ENCODE data around the gene FBXO9.
"Not testable (repeated sequence)": the region's sequence is repeated elsewhere in the genome, so short reads cannot be mapped to it uniquely, and the experiment has no call there.

The FBXO9 gene

GRCh38 chr6:53045891-53046673 lies 19.1 kb upstream of the FBXO9 start:
- no peak for DNase-seq (ENCODE audit: low read depth in 2 of 2, low spot score in 1 of 2)

- DNase-seq (ENCODE audit: low read depth in 2 of 2, low spot score in 1 of 2), result no peak
Measured at GRCh38 chr6:53048431-53049195, 16.6 kb upstream of the FBXO9 start.

GRCh38 chr6:53049415-53049814 lies 15.8 kb upstream of the FBXO9 start:
- no peak for DNase-seq (ENCODE audit: low read depth in 2 of 2, low spot score in 1 of 2)

GRCh38 chr6:53052152-53052551 lies 13.1 kb upstream of the FBXO9 start:
- not testable (repeated sequence) for DNase-seq (ENCODE audit: low read depth in 2 of 2, low spot score in 1 of 2)

GRCh38 chr6:53054532-53054931 lies 10.7 kb upstream of the FBXO9 start:
- no peak for DNase-seq (ENCODE audit: low read depth in 2 of 2, low spot score in 1 of 2)

- no peak for DNase-seq (ENCODE audit: low read depth in 2 of 2, low spot score in 1 of 2)
Measured at GRCh38 chr6:53055873-53056272, 9.3 kb upstream of the FBXO9 start.

GRCh38 chr6:53056273-53056672 lies 8.9 kb upstream of the FBXO9 start:
- DNase-seq (ENCODE audit: low read depth in 2 of 2, low spot score in 1 of 2), result no peak

GRCh38 chr6:53058388-53059195 lies 6.6 kb upstream of the FBXO9 start:
- no peak for DNase-seq (ENCODE audit: low read depth in 2 of 2, low spot score in 1 of 2)

- DNase-seq (ENCODE audit: low read depth in 2 of 2, low spot score in 1 of 2), result no peak
Measured at GRCh38 chr6:53059648-53060589, 5.3 kb upstream of the FBXO9 start.

- no peak for DNase-seq (ENCODE audit: low read depth in 2 of 2, low spot score in 1 of 2)
Measured at GRCh38 chr6:53062169-53062539, 3.0 kb upstream of the FBXO9 start.

GRCh38 chr6:53064255-53064654 lies 949 bp upstream of the FBXO9 start:
- not testable (repeated sequence) for DNase-seq (ENCODE audit: low read depth in 2 of 2, low spot score in 1 of 2)

- DNase-seq (ENCODE audit: low read depth in 2 of 2, low spot score in 1 of 2), result peak; percentile 77 to 92
Measured at GRCh38 chr6:53064726-53065265, 408 bp upstream of the FBXO9 start.

- DNase-seq (ENCODE audit: low read depth in 2 of 2, low spot score in 1 of 2), result peak in 1 of 2 donors; percentile 6
Measured at GRCh38 chr6:53066077-53066417, 843 bp downstream of the FBXO9 start.

- no peak for DNase-seq (ENCODE audit: low read depth in 2 of 2, low spot score in 1 of 2)
Measured at GRCh38 chr6:53066874-53067706, 1.9 kb downstream of the FBXO9 start.

- no peak for DNase-seq (ENCODE audit: low read depth in 2 of 2, low spot score in 1 of 2)
Measured at GRCh38 chr6:53067849-53068361, 2.7 kb downstream of the FBXO9 start.

GRCh38 chr6:53069427-53069826 lies 4.2 kb downstream of the FBXO9 start:
- no peak for DNase-seq (ENCODE audit: low read depth in 2 of 2, low spot score in 1 of 2)

- no peak for DNase-seq (ENCODE audit: low read depth in 2 of 2, low spot score in 1 of 2)
Measured at GRCh38 chr6:53070806-53071205, 5.6 kb downstream of the FBXO9 start.

- DNase-seq (ENCODE audit: low read depth in 2 of 2, low spot score in 1 of 2), result no peak
Measured at GRCh38 chr6:53074347-53074746, 9.1 kb downstream of the FBXO9 start.

GRCh38 chr6:53080813-53081212 lies 15.6 kb downstream of the FBXO9 start:
- no peak for DNase-seq (ENCODE audit: low read depth in 2 of 2, low spot score in 1 of 2)

Data from stimulated activated CD8-positive, alpha-beta memory T cell treated with anti-CD3 and anti-CD28 coated beads, Interleukin-4, amount 100 ng/mL, for 1 hour (primary cell).